HG03354 (cell line): ENCODE measurements around the gene SCLY.

ENCODE experiments used
- ATAC-seq: cut with Tn5 transposase; IDR thresholded peaks from one replicate; pipeline ENCODE4 v1.9.1; 2021; ENCODE audit warnings: mild to moderate bottlenecking; ENCODE audit not compliant: unreplicated experiment, poor library complexity, severe bottlenecking

The SCLY gene

DNA sequence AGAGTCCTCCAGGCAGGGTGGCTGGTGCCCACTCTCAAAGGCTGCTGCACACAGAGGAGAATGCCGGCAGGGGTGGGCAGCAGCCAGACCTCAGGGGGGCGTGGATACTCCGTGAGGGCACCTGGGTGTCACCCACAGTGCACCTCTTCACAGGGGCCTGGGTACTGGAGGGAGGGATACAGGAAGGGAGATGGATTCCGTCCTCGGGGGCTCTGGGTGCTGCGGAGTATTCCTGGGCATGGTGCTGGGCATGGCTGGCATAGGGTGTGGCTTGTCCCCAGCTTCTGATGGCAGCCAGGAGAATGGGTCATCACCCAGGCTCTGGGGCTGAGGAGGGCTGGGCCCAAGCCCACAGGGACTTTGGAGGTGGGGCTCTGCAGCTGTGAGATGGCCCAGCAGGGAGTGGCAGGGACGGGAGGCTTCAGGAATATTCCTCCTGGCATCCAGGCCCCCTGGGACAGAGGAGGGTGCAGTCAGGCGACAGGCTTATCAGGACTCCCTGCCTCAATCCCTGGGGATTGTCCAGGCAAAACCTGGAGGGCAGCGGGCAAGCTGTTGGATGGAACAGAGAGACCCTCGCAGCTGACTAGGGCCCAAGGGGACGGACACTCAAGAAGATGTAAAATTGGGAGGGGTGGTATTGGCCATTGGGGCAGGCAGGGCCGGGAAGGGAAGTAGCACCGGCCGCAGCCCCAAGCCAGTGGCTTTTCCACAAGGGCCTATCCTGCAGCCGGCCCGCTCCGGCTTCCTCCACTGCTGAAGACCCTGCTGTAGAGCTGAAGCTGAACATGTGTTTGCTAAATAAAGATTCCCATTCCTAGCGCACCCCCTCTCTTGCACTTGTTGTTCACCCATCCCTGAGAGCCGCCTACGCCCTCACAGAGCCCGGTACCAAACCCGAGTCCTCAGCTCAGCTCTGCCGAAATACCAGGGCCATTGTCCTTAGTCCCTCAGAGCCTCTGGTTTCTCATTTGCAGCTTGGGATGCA, 72.0 kb downstream of the SCLY start:
- no peak for ATAC-seq

DNA sequence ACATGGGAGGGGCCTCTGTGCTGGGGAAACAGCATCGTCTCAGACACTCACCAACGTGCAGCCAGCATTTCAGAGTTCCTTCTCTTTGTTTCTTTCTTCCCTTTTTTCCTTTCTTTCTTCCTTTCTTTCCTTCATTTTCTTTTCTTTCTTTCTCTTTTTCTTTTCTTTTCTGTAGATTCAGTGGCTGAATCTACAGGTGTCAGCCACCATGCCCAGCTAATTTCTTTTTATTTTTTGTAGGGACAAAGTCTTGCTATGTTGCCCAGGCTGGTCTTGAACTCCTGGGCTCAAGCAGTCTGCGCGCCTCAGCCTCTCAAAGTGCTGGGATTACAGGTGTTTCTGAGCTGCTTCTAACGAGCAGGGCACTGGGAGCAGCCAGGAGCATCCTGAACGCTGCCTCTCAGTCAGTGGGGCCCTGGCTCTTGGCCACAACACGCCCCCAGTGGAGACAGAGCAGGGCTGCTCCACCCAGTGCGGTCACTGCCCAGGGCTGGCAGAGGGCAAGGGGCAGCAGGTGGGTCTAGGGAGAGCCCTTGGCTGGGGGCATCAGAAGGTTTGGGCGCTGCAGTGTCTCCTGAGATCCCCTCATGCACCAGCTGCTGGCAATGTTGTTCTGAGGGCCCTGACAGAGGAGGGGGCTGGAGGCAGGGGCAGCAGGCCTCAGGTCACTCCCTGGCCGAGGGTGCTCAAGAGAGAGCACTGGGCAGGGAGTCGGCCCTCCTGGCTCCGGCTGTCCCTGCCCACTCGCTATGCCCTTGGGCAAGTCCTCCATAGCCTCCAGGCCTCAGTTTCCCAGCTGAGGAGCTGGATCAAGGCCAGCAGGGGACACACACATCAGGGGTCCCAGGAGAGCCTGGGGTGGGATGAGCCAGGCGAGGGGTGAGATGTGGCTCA, 72.9 kb downstream of the SCLY start:
- no peak for ATAC-seq

DNA sequence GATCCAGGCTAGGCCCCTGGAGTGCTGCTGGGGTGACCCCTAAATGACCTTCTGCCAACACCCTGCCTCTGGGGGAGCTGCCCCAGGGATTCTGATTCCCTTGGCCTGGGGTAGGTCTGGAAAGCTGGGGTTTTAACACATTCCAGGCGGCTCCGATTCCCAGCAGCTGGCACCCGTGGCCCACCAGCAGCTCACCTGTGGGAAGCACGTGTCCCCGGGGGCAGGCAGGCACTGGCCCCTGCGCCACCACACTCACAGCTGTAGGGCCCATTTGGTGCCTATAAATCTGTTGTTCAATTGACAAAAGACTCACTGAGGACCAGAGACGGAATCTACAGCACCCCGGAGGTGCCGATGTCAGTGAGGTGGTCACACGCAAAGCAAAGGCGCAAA, 73.6 kb downstream of the SCLY start:
- no peak for ATAC-seq

DNA sequence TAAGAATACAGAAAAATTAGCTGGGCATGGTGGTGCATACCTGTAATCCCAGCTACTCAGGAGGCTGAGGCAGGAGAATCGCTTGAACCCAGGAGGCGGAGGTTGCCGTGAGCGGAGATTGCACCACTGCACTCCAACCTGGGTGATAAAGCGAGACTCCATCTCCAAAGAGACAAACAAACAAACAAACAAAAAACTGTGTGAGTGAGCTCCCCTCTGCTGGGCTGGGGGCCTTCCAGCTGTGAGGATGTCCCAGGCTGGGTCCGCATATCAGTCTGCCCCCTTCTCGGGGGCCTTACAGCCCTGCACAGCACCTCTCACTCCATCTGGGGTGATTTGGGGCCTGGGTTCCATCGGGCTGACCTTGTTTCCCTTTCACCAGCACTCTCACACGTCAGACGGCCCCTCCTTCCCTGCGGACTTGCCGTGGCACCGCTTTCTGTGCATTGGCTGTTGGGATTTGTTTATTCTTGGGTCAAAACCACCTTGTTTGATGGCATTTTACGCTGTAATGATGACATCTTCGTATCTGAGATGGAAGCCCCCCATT, 74.9 kb downstream of the SCLY start:
- no peak for ATAC-seq

DNA sequence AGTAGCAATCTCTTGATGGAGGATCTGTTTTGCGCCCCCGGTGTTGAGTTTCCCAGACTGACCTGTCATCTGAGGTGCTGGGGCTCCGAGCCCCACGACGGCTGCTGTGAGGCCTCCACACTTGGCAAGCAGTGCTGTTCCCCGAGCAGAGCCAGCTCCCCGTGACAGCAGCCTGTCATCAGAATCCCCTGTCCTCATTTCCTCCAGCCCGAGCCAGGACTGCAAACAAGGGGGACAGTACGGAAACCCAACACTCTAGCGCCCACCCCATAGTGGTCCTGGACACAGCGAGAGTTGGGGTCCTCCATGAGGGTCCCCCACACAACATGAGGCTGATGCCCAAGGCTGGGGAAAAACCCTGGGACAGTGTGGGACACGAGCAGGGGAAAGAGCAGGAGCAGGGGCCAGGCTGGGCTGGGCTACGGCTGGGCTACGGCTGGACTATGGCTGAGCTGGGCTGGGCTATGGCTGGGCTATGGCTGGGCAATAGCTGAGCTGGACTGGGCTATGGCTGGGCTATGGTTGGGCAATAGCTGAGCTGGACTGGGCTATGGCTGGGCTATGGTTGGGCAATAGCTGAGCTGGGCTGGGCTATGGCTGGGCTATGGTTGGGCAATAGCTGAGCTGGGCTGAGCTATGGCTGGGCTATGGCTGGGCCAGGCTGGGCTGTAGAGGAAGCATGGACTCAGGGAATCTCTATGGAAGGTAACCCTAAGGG, 76.2 kb downstream of the SCLY start:
- ATAC-seq = no peak

DNA sequence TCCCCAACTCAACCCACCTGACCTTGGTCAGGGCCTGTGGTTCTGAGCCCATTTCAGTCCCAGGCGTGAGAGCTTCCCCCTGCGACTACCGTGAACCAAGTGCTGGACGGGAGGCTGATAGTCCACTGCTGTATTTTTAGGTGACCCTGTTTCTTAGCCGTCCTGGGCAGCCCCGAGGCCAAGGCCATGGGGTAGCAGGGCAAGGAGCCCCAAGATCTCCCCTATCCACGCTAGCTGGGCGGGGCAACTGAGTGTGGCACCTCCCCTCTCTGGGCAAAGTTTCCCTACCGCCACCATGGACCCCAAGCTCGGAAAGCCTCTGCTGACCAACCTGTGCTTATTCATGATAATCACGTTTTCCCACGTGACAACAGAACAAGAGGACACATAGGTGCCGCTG, 77.1 kb downstream of the SCLY start:
- no peak for ATAC-seq

DNA sequence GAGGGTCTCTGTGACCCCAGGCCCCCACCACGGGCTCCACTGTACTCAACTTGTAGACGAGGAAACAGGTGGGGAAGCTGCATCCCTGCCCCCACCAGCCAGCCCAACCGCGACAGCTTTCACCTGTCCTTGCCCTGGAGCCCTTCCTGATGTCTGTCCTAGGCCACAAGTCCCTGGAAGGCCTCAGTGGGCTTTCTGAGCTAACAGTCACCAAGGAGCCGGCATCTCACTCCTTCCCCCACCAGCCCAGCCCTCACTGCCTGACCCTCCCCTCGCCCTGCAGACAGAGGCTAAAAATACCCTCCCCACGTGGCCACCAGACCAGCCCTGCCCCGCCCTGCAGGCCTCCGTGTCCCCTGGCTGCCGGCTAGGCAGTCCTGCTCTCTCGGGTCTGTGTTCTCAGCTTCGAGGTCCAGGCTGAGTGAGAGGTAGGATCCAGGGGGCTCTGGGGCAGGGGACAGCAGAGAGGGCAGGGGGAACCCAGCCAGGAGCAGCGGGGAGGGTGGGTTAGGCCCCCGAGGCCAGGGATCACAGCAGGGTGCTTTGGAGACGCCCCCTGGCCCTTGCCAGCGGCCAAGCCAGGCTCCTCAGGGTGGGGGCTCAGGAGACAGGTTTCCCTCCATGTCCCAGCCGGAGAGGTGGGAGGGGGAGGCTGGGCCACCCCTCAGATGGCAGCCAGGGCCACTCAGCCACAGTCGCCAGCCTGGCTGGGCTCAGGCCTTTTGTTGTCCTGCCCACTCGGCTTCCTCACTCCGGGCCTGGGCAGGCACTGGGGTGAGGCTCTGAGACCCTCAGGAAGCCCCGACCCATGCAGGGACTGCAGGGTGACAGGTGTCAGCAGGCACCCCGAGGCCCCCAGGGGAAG, 77.8 kb downstream of the SCLY start, which contains the start of gene KLHL30:
Gene KLHL30, plus strand, starts transcription at position 338 of the 865 bp plus-strand sequence. CDS start 2,087 bp downstream, outside the sequence.
- no peak for ATAC-seq

DNA sequence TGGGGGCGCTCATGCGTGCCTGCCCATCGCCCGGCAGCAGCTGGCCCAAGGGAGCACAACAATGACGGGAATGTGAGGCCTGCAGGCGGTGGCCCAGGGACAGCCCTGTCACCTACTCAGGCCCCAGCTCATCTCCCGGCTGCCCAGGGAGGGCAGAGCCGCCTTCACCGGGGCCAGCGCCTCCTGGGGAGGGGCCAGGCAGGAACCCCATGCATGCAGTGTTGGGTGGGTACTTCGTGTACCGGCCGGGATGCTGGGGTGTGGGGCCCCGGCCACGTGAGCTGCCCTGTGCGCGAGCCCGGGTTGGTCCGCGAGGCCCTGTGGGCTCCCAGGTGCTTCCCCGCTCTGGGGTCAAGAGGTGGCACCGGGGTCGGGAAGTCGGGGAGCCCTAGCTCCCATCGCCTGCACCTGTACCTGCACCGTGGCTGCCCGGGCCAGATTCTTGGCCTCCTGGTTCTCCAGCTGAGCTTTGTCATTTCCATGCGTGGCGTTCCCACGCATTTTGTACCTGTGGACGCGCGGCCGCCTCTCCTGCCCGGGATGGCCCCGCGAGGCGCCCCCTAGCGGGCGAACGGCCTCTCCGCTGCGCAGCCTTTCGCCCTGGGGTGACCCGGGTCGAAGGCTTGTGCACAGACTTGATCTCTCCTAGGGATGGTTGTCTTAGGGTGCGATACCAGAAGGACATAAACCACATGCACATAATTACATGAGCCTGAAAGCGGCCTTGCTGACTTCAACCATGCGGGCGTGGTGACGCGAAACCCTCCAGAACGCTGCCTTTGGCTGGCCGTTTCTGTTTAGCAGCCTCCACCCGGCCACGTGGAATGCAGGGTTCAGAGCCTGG, 78.6 kb downstream of the SCLY start:
- no peak for ATAC-seq

DNA sequence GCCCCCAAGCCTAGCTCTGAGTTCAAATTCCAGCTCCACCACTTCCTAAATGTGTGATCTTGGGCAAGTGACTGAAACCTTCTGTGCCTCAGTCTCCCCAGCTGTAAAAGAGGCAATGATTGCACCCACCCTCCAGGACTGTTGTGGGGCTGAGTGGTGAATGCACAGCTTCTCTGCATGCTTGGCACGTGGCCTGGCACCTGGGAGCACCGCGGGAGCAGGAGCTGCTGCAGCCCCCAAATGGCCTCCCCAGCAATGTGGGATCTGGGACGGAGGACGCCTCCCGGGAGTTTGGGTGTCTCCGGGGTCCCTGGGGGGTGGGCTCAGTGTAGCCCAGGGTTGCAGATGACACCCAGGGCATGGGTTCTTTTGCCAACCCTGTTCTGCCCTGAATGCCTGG, 79.2 kb downstream of the SCLY start:
- ATAC-seq = no peak

DNA sequence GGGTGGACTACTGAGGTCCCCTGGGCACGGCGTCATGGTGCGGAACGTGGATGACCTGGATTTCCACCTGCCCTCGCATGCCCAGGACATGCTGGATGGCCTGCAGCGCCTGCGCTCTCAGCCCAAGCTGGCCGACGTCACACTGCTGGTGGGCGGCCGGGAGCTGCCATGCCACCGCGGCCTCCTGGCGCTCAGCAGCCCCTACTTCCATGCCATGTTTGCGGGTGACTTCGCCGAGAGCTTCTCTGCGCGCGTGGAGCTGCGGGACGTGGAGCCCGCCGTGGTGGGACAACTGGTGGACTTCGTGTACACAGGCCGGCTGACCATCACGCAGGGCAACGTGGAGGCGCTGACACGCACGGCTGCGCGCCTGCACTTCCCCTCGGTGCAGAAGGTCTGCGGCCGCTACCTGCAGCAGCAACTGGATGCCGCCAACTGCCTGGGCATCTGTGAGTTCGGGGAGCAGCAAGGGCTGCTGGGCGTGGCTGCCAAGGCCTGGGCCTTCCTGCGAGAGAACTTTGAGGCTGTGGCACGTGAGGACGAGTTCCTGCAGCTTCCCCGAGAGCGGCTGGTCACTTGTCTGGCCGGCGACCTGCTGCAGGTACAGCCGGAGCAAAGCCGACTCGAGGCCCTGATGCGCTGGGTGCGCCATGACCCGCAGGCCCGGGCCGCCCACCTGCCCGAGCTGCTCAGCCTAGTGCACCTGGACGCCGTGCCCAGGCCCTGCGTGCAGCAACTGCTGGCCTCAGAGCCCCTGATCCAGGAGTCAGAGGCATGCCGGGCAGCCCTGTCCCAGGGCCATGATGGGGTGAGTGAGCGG, 80.1 kb downstream of the SCLY start:
- ATAC-seq = no peak

DNA sequence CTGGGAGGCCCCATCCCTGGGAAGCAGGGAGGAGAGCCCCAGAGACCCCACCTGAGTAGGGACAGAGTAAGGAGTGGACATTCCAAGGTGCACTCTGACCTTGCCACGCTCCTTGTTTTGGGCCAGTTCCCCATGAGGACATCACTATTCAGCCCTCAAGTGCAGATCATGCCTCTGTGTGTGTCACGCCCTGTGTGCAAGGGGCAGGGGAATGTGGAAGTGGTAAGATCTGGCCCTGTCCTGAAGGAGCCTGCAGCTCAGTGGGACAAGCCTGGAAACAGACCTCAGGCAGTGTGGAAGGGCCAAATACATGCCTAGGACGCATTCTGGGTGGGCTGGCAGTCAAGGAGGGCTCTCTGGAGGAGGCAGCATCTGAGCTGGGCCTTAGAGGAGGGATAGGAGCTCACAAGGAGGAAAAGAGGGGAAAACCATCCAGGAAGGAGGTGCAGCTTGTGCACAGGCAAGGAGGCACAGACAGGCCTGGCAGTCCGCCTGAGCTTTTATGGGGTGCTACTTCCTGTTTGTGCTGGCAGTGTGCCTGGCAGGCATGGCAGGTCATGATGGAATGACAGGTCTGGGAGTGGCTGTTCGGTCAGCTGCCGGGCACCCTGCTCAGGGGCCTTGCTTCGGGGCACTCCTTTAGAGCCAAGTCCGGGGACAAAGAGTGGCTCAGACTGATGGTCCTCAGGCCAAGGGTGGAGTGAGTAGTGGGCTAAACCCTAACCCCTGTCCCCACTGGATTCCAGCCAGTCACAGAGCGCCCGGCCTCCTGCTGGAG, 80.9 kb downstream of the SCLY start:
- no peak for ATAC-seq

DNA sequence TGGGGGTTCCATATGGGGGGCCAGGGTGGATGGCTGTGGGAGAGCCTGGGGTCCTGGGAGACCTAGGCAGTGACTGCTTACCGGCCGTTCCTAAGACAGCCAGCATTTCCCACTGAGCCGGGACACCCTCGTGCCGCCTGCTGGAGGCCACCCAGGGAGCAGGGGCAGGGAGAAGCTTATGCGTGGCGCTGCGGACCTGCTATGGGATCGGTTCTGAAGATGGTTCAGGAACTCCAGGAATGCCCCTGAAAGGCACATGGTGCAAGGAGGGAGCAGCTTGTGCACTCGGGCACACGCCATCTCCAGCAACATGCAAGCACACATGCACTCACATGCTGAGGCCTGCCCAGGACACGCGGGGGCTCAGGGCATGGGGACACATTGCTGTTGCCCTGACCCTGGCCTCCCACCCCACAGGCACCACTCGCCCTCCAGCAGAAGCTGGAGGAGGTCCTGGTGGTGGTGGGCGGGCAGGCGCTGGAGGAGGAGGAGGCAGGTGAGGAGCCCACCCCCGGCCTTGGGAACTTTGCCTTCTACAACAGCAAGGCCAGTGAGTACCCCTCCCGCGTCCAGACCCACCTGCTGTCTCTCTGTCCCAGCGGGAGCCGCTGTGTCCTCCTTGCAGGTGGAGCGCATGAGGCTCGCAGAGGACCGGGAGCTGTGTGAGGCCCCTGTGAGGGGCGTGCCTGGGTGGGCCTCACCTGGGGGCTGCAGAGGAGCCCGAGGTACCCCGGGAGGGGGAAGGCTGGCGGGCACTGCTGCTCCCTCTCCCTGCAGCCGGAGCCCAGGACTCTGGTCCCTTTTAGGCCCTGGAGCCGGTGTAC, 81.8 kb downstream of the SCLY start:
- no peak for ATAC-seq

DNA sequence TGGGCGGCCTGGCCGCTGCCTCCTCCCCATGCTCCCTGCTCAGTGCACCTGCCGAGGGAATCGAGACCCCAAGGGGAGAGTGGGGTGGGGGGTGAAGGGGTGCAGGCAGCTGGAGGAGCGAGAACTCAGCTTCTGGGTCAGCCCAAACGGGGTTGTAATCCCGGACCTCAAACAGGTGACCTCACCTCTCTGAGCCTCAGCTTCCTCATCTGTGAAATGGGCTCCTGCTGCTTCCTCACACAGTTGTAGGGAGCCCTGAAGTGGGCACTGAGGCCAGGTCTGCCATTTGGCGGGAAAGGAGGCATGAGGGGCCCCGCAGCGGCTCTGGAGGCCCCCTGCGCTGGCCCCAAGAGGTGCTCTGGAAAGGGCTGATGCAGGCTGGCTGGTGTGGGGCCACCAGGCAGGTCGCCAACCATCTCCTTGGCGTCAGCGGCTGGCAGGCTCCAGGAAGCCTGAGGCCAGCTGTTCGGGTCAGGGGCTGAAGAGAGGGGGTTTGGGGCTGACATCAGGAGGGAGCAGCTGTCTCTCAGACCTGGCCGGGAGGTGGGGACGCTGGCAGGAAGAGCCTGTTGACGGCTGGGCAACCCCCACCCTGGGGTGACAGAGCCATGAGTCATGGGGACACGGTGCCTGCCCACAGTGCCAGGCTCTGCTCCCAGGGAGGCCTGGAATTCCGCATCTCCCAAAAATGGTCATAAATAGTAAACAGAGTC, 82.6 kb downstream of the SCLY start:
- no peak for ATAC-seq

DNA sequence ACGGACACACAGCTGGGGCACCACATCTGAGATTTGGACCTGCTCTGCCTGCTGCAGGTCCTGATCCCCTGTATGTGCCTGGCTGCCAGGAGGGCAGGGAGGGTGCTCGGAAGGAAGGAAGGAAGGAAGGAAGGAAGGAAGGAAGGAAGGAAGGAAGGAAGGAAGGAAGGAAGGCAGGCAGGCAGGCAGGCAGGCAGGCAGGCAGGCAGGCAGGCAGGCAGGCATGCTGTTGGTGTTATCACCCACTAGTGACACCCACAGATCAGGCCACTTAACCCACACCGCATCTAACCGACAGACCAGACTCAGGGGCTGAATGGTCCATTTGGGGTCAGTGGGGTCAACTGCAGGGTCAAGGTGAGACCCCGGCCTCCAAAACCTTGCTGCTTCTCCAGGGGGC, 83.5 kb downstream of the SCLY start:
- ATAC-seq = no peak

DNA sequence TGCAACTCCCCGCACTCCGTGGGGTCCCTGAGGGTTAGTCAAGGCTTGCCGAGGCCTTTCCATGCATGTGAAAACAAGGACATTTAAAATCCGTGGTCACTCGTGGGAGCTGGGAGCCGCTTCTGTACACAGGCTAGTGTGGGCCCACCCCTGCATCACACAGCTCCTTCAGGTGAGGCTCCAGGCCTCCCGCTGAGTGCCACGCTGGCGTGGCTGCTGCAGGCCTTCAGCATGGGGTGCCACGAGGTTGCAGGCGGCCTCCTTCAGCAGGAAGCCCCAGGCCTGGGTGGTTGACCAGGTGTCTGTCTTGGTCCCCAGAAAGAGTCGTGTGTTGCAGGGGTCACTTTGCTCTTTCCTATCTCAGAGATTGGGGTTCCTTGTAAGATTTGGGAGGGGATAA, 84.2 kb downstream of the SCLY start:
- ATAC-seq = no peak
